Measurements from ENCODE around the gene LGALS7. TPM values are rescaled to one million over a fixed set of nuclear protein-coding genes. Genes with fewer than 3 reads are reported as not detected.

LGALS7 gene
- total and polyA plus RNA-seq, 2 of the 4 experiments (the other 2 are of a cell fraction): not detected

DNA sequence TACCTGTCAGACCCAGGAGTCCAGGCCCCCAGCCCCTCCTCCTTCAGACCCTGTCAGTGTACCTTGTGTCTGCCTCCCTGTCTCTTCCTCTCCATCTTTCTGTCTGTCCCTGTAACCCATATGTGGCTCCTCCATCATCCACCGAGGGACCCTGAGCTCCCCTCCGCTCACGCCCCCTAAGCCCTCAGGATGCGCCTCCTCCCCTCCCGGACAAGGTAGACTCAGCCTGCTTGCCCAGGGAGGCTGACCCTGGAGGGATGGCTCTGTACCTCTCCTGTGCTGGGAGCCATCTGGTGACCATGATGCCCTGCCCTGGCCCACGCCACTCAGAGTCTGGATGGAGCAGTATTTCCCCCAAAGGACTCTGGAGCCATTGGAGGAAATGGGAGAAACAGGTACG is 28.0 kb downstream of the LGALS7 start:
- H3K4me2 ChIP-seq (ENCODE audit: low read depth, low read length): no peak overlapping the region
- H2BK15ac ChIP-seq (ENCODE audit: low read depth, low read length): no peak overlapping the region
- no peak overlapping the region for H3K4me3 ChIP-seq (ENCODE audit: insufficient read depth, low read depth, low read length)
- no peak overlapping the region for H2BK120ac ChIP-seq (ENCODE audit: low read depth, low read length)
- H3K4me1 ChIP-seq (ENCODE audit: control insufficient read depth, insufficient read depth, low read length): no peaks in the 10 kb centered on the region
- dilution Hi-C loops (cut with HindIII; ENCODE audit: low sequenced_read_pairs, unreplicated experiment) (no loop called here), intact Hi-C loops (cut with micrococcal nuclease) (no loop called here), in situ Hi-C loops (cut with MboI; ENCODE audit: low sequenced_read_pairs) (loop anchor here (25.0 kb wide), 1 partner anchor 167 kb away; the partner anchor contains the start of gene CCER2)
- no peak overlapping the region for H2BK20ac ChIP-seq (ENCODE audit: low read depth, low read length)
- no peak overlapping the region for H3K56ac ChIP-seq (ENCODE audit: extremely low read depth, insufficient read depth, low read length)
- no peak overlapping the region for H3K14ac ChIP-seq (replicated peaks; ENCODE audit: low read depth, low read length)
- H3K27ac ChIP-seq (ENCODE audit: insufficient read depth, low read length): no peak overlapping the region
- H4K8ac ChIP-seq (ENCODE audit: low read depth in 2 of 2, low read length in 2 of 2): no peak overlapping the region
- no peaks in the 10 kb centered on the region for H3K9me3 ChIP-seq (ENCODE audit: control insufficient read depth, insufficient read depth, low read length)
- H4K91ac ChIP-seq (ENCODE audit: insufficient read depth, low read depth, low read length): no peak overlapping the region
- H4K20me1 ChIP-seq (ENCODE audit: insufficient read depth, low read length): no peaks in the 10 kb centered on the region
- H3K9me1 ChIP-seq (ENCODE audit: insufficient read depth, low read length): no peaks in the 10 kb centered on the region
- ChIA-PET POLR2A (ENCODE audit: unreplicated experiment) (no interaction called here), CTCF (no interaction called here)
- no peaks in the 10 kb centered on the region for H3K79me1 ChIP-seq (ENCODE audit: low read depth in 1 of 2, low read length in 2 of 2)
- no peak overlapping the region for H3K23ac ChIP-seq (ENCODE audit: low read depth, low read length)
- no peak overlapping the region for H2AFZ ChIP-seq (replicated peaks; ENCODE audit: low read length, poor library complexity)
- H3K18ac ChIP-seq (ENCODE audit: low read depth, low read length): no peak overlapping the region
- H3K27me3 ChIP-seq (ENCODE audit: control insufficient read depth, insufficient read depth, low read length): peaks cover 2% of the 10 kb centered on the region
- DNase-seq (no peak), ATAC-seq (ENCODE audit: low read depth) (no peak)
- TF ChIP-seq RFX5 (IDR thresholded peaks at IDR 0.05; ENCODE audit: low read depth, low read length): no peak
- H2AK5ac ChIP-seq (ENCODE audit: low read depth, low read length): no peak overlapping the region
- H3K4ac ChIP-seq (ENCODE audit: low read depth, low read length): no peak overlapping the region
- H4K5ac ChIP-seq (ENCODE audit: low read depth, low read length): no peak overlapping the region
- no peak overlapping the region for H2BK5ac ChIP-seq (ENCODE audit: low read depth, low read length, poor library complexity, severe bottlenecking)
- no peak overlapping the region for H2AK9ac ChIP-seq (replicated peaks; ENCODE audit: low read depth, low read length, poor library complexity)
- H3K9ac ChIP-seq (ENCODE audit: low read depth, low read length): no peak overlapping the region
- no peaks in the 10 kb centered on the region for H3K36me3 ChIP-seq (ENCODE audit: control insufficient read depth, insufficient read depth, low read length)
- WGBS, 2 experiments (ENCODE audit: extremely low coverage in 2 of 2, insufficient read length in 1 of 2): 58% methylated on average over 2 of the region's 7 CpGs; no CpG with 5 or more reads in 1 of the 2 experiments
- no TSS peak for BruUV-seq (replicated peaks)
